PC-9 (cell line): ENCODE measurements around the gene ORAI2.
"Not testable (repeated sequence)": the region's sequence is repeated elsewhere in the genome, so short reads cannot be mapped to it uniquely, and the experiment has no call there.

ENCODE experiments used
- EZH2 ChIP-seq: fragments of 200-600 bp; sonication (generic); IDR thresholded peaks from 2 replicates; pipeline ENCODE4 v1.8.0; 2017; ENCODE audit warnings: antibody characterized with exemption, low read depth
- TF ChIP-seq, protein P1 (sequence below): fragments of 200-600 bp; sonication (generic); conservative IDR thresholded peaks from 2 replicates; pipeline ENCODE4 v1.6.1; 2017; ENCODE audit warnings: mixed run types, antibody characterized with exemption, mild to moderate bottlenecking, moderate library complexity

DNA sequence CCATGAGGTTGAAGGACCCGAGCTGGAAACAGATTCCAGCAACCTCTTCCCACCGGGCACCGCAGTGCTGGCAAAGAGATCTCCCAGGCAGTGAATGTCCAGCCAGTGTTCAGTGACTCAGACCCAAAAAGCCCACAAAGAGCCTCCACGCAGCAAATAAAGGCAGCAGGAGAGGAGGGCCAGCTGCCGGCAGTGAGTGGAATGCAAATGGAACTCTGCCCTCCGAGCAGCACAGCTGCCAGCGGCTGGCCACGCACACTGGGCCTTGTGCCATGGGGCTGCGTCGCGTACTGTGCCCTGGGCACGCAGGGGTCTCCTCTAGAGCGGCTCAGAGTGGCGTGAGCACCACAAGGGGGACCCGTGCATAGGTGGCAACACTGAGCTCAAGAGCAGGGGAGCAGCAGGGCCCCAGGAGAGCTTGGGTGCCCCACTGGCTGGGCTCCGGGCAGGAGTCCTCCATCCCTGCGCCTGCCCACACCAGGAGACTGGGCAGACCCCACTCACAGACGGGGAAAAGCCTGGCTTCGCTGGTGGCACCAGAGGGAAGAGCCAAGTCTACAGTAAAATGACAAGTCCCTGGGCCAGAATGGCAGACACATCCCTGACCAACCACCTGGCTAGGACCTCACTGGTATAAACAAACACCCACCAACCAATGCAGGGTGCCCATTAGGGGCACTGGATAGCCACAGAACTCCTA is 41.5 kb downstream of the ORAI2 start:
- TF ChIP-seq, protein P1, sequence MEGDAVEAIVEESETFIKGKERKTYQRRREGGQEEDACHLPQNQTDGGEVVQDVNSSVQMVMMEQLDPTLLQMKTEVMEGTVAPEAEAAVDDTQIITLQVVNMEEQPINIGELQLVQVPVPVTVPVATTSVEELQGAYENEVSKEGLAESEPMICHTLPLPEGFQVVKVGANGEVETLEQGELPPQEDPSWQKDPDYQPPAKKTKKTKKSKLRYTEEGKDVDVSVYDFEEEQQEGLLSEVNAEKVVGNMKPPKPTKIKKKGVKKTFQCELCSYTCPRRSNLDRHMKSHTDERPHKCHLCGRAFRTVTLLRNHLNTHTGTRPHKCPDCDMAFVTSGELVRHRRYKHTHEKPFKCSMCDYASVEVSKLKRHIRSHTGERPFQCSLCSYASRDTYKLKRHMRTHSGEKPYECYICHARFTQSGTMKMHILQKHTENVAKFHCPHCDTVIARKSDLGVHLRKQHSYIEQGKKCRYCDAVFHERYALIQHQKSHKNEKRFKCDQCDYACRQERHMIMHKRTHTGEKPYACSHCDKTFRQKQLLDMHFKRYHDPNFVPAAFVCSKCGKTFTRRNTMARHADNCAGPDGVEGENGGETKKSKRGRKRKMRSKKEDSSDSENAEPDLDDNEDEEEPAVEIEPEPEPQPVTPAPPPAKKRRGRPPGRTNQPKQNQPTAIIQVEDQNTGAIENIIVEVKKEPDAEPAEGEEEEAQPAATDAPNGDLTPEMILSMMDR = not testable (repeated sequence)
- TF ChIP-seq EZH2 = not testable (repeated sequence)
